PC-9 (cell line): ENCODE data around the gene ARRB1. TPM values are rescaled to one million over a fixed set of nuclear protein-coding genes. Genes with fewer than 3 reads are reported as not detected.
"Not testable (repeated sequence)": the region's sequence is repeated elsewhere in the genome, so short reads cannot be mapped to it uniquely, and the experiment has no call there.

Source experiments
- BruUV-seq: library from RNA; stranded (reverse); fragments of 400-500 nt; replicated peaks from 2 replicates; lab custom pipeline; 2021; lab: Mats Ljungman, UMichigan
- CTCF ChIA-PET: fragments of 300-600 bp; sonication (Branson Sonifier 250); formaldehyde crosslinking; loops from one replicate; lab custom pipeline; 2022; ENCODE audit warnings: antibody characterized with exemption; lab: Charles Lee
- POLR2A ChIA-PET: fragments of 300-600 bp; sonication (Branson Sonifier 250); formaldehyde crosslinking; loops from one replicate; lab custom pipeline; 2022; ENCODE audit warnings: antibody characterized with exemption; ENCODE audit not compliant: unreplicated experiment; lab: Charles Lee
- DNase-seq, 2 experiments: peaks; one replicate each; pipeline versions ENCODE4 v3.0.0 to v3.0.0-alpha.2; 2015 to 2022; ENCODE audit warnings: mixed read lengths in 1 of 2
- H2AFZ ChIP-seq: fragments of 200-600 bp; sonication (generic); 2 replicates; pipeline ENCODE4 v1.8.1; 2017; ENCODE audit warnings: antibody characterized with exemption
- H3F3A ChIP-seq: fragments of 200-600 bp; sonication (generic); 2 replicates; pipeline ENCODE4 v1.8.1; 2017; ENCODE audit warnings: antibody characterized with exemption, mild to moderate bottlenecking, low read depth; ENCODE audit not compliant: insufficient read depth
- H3K27ac ChIP-seq: fragments of 200-600 bp; sonication (generic); 2 replicates; pipeline ENCODE4 v1.6.1; 2016; ENCODE audit warnings: mixed run types
- H3K27me3 ChIP-seq: fragments of 200-600 bp; sonication (generic); 2 replicates; pipeline ENCODE4 v1.6.1; 2016; ENCODE audit warnings: low read depth, mixed run types; ENCODE audit not compliant: insufficient read depth
- H3K36me3 ChIP-seq: fragments of 200-600 bp; sonication (generic); 2 replicates; pipeline ENCODE4 v1.6.1; 2016; ENCODE audit warnings: low read depth, mixed run types
- H3K4me1 ChIP-seq: fragments of 200-600 bp; sonication (generic); replicated peaks from 2 replicates; pipeline ENCODE4 v1.6.1; 2016; ENCODE audit warnings: mixed run types; ENCODE audit not compliant: insufficient read depth
- H3K4me2 ChIP-seq: fragments of 200-600 bp; sonication (generic); 2 replicates; pipeline ENCODE4 v1.6.1; 2017; ENCODE audit warnings: mixed run types
- H3K4me3 ChIP-seq: fragments of 200-600 bp; sonication (generic); 2 replicates; pipeline ENCODE4 v1.6.1; 2016; ENCODE audit warnings: mixed run types
- H3K79me2 ChIP-seq: fragments of 200-600 bp; sonication (generic); 2 replicates; pipeline ENCODE4 v1.6.1; 2017; ENCODE audit warnings: low read depth, mixed run types
- H3K9me2 ChIP-seq: fragments of 200-600 bp; sonication (generic); 2 replicates; pipeline ENCODE4 v1.8.1; 2017; ENCODE audit warnings: mild to moderate bottlenecking; ENCODE audit not compliant: insufficient read depth
- H3K9me3 ChIP-seq: fragments of 200-600 bp; sonication (generic); 2 replicates; pipeline ENCODE4 v1.8.1; 2016; ENCODE audit warnings: low read depth; ENCODE audit not compliant: insufficient read depth
- H4K20me1 ChIP-seq: fragments of 200-600 bp; sonication (generic); 2 replicates; pipeline ENCODE4 v1.8.1; 2017; ENCODE audit not compliant: insufficient read depth
- EZH2 ChIP-seq: fragments of 200-600 bp; sonication (generic); IDR thresholded peaks from 2 replicates; pipeline ENCODE4 v1.8.0; 2017; ENCODE audit warnings: antibody characterized with exemption, low read depth
- intact Hi-C: fragments of 100-400 bp; cut with micrococcal nuclease; formaldehyde crosslinking; loops from one replicate; pipeline ENCODE4 v1.10.0; 2022; ENCODE audit not compliant: unreplicated experiment
- total RNA-seq: library from RNA; stranded (reverse); gene quantifications from 2 replicates; pipeline ENCODE4 v1.2.3, GENCODE V29; 2021
- TF ChIP-seq, protein P1 (sequence below): fragments of 200-600 bp; sonication (generic); conservative IDR thresholded peaks from 2 replicates; pipeline ENCODE4 v1.6.1; 2017; ENCODE audit warnings: mixed run types, antibody characterized with exemption, mild to moderate bottlenecking, moderate library complexity

Gene ARRB1
- total RNA-seq, 1 experiment from 2014 or later = 31.8 TPM

DNA sequence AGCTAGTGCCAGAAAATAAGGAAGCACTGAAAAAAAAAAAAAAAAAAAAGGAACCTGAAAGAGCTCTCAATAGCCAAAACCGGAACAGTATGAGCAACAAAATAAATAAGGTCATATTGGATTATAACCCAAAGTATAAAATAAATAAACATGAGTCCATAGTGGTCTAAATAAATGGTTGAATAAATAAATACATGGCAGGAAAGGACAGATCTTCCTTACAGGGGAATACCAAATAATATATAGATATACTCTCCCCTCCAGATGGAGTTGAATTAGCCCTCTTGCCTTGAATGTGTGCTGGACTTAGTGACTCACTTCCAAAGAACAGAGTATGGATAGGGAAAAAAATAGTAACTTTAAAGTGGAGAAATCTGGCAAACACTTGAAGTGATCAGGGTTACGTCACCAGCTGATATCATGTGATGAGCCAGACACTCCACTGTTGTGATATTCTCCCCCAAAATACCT is 14.3 kb upstream of the ARRB1 start:
- DNase-seq = no peak
- H4K20me1 ChIP-seq = no peaks in the 10 kb centered on the region
- BruUV-seq = no TSS peak
- no peaks in the 10 kb centered on the region for H3K79me2 ChIP-seq
- POLR2A ChIA-PET = interaction anchor here (0.6 kb wide), 1 partner anchor 34 kb away, joined by 7 read pairs; no protein-coding TSS in a partner anchor
- no peak overlapping the region for H2AFZ ChIP-seq
- peaks cover 8% of the 10 kb centered on the region; the same call in 1 of the 2 replicates for H3K9me3 ChIP-seq
- H3F3A ChIP-seq = peaks cover 20% of the 10 kb centered on the region; the same call in 1 of the 2 replicates
- TF ChIP-seq EZH2 = no peak
- H3K4me2 ChIP-seq = no peak overlapping the region
- no peaks in the 10 kb centered on the region for H3K27me3 ChIP-seq
- H3K4me3 ChIP-seq = no peak overlapping the region
- CTCF ChIA-PET = no interaction called here
- no peaks in the 10 kb centered on the region for H3K36me3 ChIP-seq
- intact Hi-C loops = loop anchor here (2.0 kb wide), 1 partner anchor 15 kb away; no protein-coding TSS in a partner anchor
- peaks cover 32% of the 10 kb centered on the region for H3K4me1 ChIP-seq
- no peaks in the 10 kb centered on the region for H3K9me2 ChIP-seq
- H3K27ac ChIP-seq = no peak overlapping the region

DNA sequence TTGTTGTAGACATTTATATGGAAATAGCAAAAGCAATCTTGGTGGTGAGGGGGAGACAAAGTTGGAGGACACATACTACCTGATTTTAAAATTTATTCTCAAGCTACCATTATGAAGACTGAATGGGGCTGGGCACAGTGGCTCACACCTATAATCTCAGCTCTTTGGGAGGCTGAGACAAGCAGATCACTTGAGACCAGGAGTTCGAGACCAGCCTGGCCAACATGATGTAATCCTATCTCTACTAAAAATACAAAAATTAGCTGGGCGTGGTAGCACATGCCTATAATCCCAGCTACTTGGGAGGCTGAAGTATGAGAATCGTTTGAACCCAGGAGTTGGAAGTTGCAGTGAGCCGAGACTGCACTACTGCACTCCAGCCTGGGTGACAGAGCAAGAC is 10.8 kb upstream of the ARRB1 start:
- H3K4me1 ChIP-seq = peaks cover 17% of the 10 kb centered on the region
- H3K4me2 ChIP-seq, CTCF ChIA-PET, H3K27ac ChIP-seq, BruUV-seq, H3K36me3 ChIP-seq, H2AFZ ChIP-seq, H3K9me2 ChIP-seq, H4K20me1 ChIP-seq, POLR2A ChIA-PET, H3K27me3 ChIP-seq, intact Hi-C loops, H3K79me2 ChIP-seq, H3K4me3 ChIP-seq, H3K9me3 ChIP-seq, DNase-seq: not testable (repeated sequence)
- peaks cover 16% of the 10 kb centered on the region; the same call in 1 of the 2 replicates for H3F3A ChIP-seq

DNA sequence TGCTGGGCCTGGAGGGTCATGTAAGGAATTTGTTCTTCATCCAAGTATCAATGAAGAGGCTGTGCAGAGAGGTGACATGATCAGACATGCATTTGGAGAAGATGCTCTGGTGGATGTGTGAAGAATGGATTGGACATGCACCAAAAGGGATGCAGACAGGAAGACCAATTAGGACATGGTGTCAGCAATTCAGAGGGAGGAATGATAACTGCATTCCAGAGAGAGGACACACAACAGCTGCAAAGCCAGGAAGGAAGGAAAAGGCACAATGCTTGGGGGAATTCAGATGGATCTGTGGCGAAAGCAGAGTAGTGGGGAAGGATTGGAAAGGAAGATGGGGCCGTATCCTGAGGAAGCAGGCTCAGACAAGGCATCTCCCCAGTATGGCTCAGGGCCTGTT is 5.2 kb upstream of the ARRB1 start:
- POLR2A ChIA-PET = no interaction called here

DNA sequence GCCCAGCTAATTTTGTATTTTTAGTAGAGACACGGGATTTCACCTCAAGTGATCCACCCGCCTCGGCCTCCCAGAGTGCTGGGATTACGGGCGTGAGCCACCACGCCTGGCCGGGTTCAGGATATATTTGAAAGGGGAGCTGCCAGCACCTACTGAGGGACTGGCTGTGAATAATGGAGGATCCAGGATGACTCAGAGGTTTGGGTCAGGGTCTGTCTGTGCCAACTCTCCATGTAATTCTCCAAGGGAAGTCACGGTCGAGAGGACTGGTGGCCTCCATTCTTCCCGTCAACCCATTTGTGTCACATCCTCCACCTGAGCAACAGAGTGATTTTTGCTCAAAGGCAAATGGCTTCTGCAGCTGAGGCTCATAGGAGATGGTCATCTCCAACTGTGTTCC is 3.6 kb upstream of the ARRB1 start:
- Histone ChIP-seq H3K4me1 (peaks cover 28% of the 10 kb centered on the region), H3K4me3 (no peak overlapping the region), H3K27me3 (no peaks in the 10 kb centered on the region), H3F3A (peaks cover 19% of the 10 kb centered on the region), H3K9me3 (no peaks in the 10 kb centered on the region), H3K36me3 (no peaks in the 10 kb centered on the region), H2AFZ (no peak overlapping the region), H3K79me2 (peaks cover 13% of the 10 kb centered on the region; the same call in 1 of the 2 replicates), H3K4me2 (no peak overlapping the region), H3K27ac (no peak overlapping the region), H4K20me1 (no peaks in the 10 kb centered on the region), H3K9me2 (no peaks in the 10 kb centered on the region)
- no peak for DNase-seq
- no TSS peak for BruUV-seq
- intact Hi-C loops = no loop called here
- ChIA-PET POLR2A (no interaction called here), CTCF (interaction anchor here (0.6 kb wide), 2 partner anchors 12 to 21 kb away, joined by 5 read pairs; no protein-coding TSS in a partner anchor)
- TF ChIP-seq, protein P1, sequence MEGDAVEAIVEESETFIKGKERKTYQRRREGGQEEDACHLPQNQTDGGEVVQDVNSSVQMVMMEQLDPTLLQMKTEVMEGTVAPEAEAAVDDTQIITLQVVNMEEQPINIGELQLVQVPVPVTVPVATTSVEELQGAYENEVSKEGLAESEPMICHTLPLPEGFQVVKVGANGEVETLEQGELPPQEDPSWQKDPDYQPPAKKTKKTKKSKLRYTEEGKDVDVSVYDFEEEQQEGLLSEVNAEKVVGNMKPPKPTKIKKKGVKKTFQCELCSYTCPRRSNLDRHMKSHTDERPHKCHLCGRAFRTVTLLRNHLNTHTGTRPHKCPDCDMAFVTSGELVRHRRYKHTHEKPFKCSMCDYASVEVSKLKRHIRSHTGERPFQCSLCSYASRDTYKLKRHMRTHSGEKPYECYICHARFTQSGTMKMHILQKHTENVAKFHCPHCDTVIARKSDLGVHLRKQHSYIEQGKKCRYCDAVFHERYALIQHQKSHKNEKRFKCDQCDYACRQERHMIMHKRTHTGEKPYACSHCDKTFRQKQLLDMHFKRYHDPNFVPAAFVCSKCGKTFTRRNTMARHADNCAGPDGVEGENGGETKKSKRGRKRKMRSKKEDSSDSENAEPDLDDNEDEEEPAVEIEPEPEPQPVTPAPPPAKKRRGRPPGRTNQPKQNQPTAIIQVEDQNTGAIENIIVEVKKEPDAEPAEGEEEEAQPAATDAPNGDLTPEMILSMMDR = no peak
- TF ChIP-seq EZH2 = no peak

More for the DNA sequence above, 5.2 kb upstream of the ARRB1 start:
- no peaks in the 10 kb centered on the region for H3K36me3 ChIP-seq
- no peaks in the 10 kb centered on the region for H3K9me2 ChIP-seq
- DNase-seq = no peak
- intact Hi-C loops = no loop called here
- no TSS peak for BruUV-seq
- no peak overlapping the region for H3K4me2 ChIP-seq
- peaks cover 16% of the 10 kb centered on the region for H3K4me1 ChIP-seq
- H3K4me3 ChIP-seq = no peak overlapping the region
- H3K27me3 ChIP-seq = no peaks in the 10 kb centered on the region
- no peak overlapping the region for H2AFZ ChIP-seq
- CTCF ChIA-PET = interaction anchor here (0.7 kb wide), 1 partner anchor 12 kb away, joined by 3 read pairs; no protein-coding TSS in a partner anchor
- TF ChIP-seq, protein P1 = no peak
- no peak for TF ChIP-seq EZH2
- no peaks in the 10 kb centered on the region for H3K9me3 ChIP-seq
- H3K79me2 ChIP-seq = no peaks in the 10 kb centered on the region
- no peak overlapping the region for H3K27ac ChIP-seq
- no peaks in the 10 kb centered on the region for H4K20me1 ChIP-seq
- H3F3A ChIP-seq = peaks cover 19% of the 10 kb centered on the region
